SK-N-SH (cell line): ENCODE data around the gene STT3B. TPM values are rescaled to one million over a fixed set of nuclear protein-coding genes. Genes with fewer than 3 reads are reported as not detected.

Source experiments
- CTCF ChIA-PET: fragments of 300-600, 350-600 bp; formaldehyde crosslinking; extraction: SDS; loops from one replicate; lab custom pipeline; 2021; lab: Yijun Ruan, JAX
- POLR2A ChIA-PET: fragments of 350-600 bp; sonication (Branson Sonifier 250); formaldehyde crosslinking; extraction: SDS; loops from one replicate; lab custom pipeline; 2020; ENCODE audit warnings: antibody characterized with exemption, inconsistent platforms; lab: Yijun Ruan, JAX
- DNase-seq: peaks from one replicate; pipeline ENCODE4 v3.0.0; 2012
- H2AFZ ChIP-seq: fragments of 200-600 bp; sonication (generic); 2 replicates; pipeline ENCODE4 v1.8.1; 2016; ENCODE audit warnings: antibody characterized with exemption, mild to moderate bottlenecking, low read depth
- H3F3A ChIP-seq: fragments of 200-600 bp; sonication (generic); replicated peaks from 2 replicates; pipeline ENCODE3; 2016; ENCODE audit warnings: antibody characterized with exemption, mild to moderate bottlenecking; ENCODE audit not compliant: insufficient read depth
- H3K27ac ChIP-seq, 2 experiments: fragments of 200-500 bp in 1 of 2; fragments of 200-600 bp in 1 of 2; sonication (Bioruptor generic) in 1 of 2; sonication (generic), shearing (Covaris generic) in 1 of 2; 2 replicates each; pipeline versions ENCODE4 v1.5.1 to v1.6.1; 2014 to 2016; ENCODE audit warnings: low read depth in 2 of 2, inconsistent platforms in 1 of 2, low read length in 1 of 2, mild to moderate bottlenecking in 1 of 2, mixed read lengths in 1 of 2
- H3K27me3 ChIP-seq: fragments of 200-600 bp; sonication (generic), shearing (Covaris generic); 2 replicates; pipeline ENCODE4 v1.6.1; 2016; ENCODE audit warnings: mixed run types; ENCODE audit not compliant: insufficient read depth
- H3K36me3 ChIP-seq, 2 experiments: fragments of 200-500 bp in 1 of 2; fragments of 200-600 bp in 1 of 2; sonication (Bioruptor generic) in 1 of 2; sonication (generic) in 1 of 2; replicated peaks in 1 of 2; 2 replicates each; pipeline versions ENCODE3 to v1.5.1; 2014 to 2016; ENCODE audit warnings: low read length in 1 of 2, mild to moderate bottlenecking in 1 of 2; ENCODE audit not compliant: insufficient read depth in 2 of 2, control insufficient read depth in 1 of 2
- H3K4me1 ChIP-seq, 2 experiments: fragments of 200-500 bp in 1 of 2; fragments of 200-600 bp in 1 of 2; sonication (Bioruptor generic) in 1 of 2; sonication (generic), shearing (Covaris generic) in 1 of 2; 2 replicates each; pipeline versions ENCODE4 v1.5.1 to v1.6.1; 2014 to 2016; ENCODE audit warnings: low read depth in 1 of 2, low read length in 1 of 2, mixed run types in 1 of 2; ENCODE audit not compliant: insufficient read depth in 2 of 2, control insufficient read depth in 1 of 2
- H3K4me2 ChIP-seq: fragments of 200-600 bp; sonication (generic), shearing (Covaris generic); 2 replicates; pipeline ENCODE4 v1.6.1; 2017; ENCODE audit warnings: mixed run types
- H3K4me3 ChIP-seq, 2 experiments: fragments of 200-500 bp in 1 of 2; fragments of 200-600 bp in 1 of 2; sonication (Bioruptor generic) in 1 of 2; sonication (generic), shearing (Covaris generic) in 1 of 2; 2 replicates each; pipeline versions ENCODE4 v1.5.1 to v1.8.1; 2014 to 2016; ENCODE audit warnings: low read depth in 2 of 2, inconsistent platforms in 1 of 2, low read length in 1 of 2, mild to moderate bottlenecking in 1 of 2, mixed read lengths in 1 of 2, moderate library complexity in 1 of 2
- H3K79me2 ChIP-seq: fragments of 200-600 bp; sonication (generic); 2 replicates; pipeline ENCODE4 v1.8.1; 2017; ENCODE audit warnings: mild to moderate bottlenecking; ENCODE audit not compliant: insufficient read depth
- H3K9ac ChIP-seq: fragments of 200-600 bp; sonication (generic); 2 replicates; pipeline ENCODE4 v1.6.1; 2017; ENCODE audit warnings: mixed run types
- H3K9me2 ChIP-seq: fragments of 200-600 bp; sonication (generic); 2 replicates; pipeline ENCODE4 v1.6.1; 2017; ENCODE audit warnings: mixed run types
- H3K9me3 ChIP-seq: fragments of 200-600 bp; sonication (generic); 2 replicates; pipeline ENCODE4 v1.6.1; 2017; ENCODE audit warnings: mixed run types, mild to moderate bottlenecking, moderate library complexity
- H4K20me1 ChIP-seq: fragments of 200-600 bp; sonication (generic); 2 replicates; pipeline ENCODE4 v1.6.1; 2017; ENCODE audit warnings: mild to moderate bottlenecking, mixed run types; ENCODE audit not compliant: insufficient read depth
- ELF1 ChIP-seq: IDR thresholded peaks from 2 replicates; pipeline ENCODE4 v1.4.0; 2012
- FOSL2 ChIP-seq: IDR thresholded peaks from 2 replicates; pipeline ENCODE4 v1.4.0; 2012; ENCODE audit warnings: low read depth, mild to moderate bottlenecking, moderate library complexity, borderline replicate concordance
- GATA2 ChIP-seq: sonication (generic); formaldehyde crosslinking; IDR thresholded peaks from 2 replicates; pipeline ENCODE4 v1.5.0; 2020; ENCODE audit warnings: mild to moderate bottlenecking, missing genetic modification reagents
- IRF3 ChIP-seq: fragments of 150-350 bp; IDR thresholded peaks from 2 replicates; pipeline ENCODE4 v1.6.1; 2016; ENCODE audit warnings: mild to moderate bottlenecking, low read depth, low read length
- MAX ChIP-seq: IDR thresholded peaks from 2 replicates; pipeline ENCODE4 v1.4.0; 2012; ENCODE audit warnings: low read depth
- MEF2A ChIP-seq: IDR thresholded peaks from 2 replicates; pipeline ENCODE4 v1.4.0; 2012; ENCODE audit warnings: low read depth, borderline replicate concordance
- NFIC ChIP-seq: IDR thresholded peaks from 2 replicates; pipeline ENCODE4 v1.4.0; 2012; ENCODE audit warnings: borderline replicate concordance
- POLR2AphosphoS5 ChIP-seq: IDR thresholded peaks from 2 replicates; pipeline ENCODE4 v1.6.1; 2012; ENCODE audit warnings: low read depth, low read length
- SIN3A ChIP-seq: IDR thresholded peaks from 2 replicates; pipeline ENCODE4 v1.6.1; 2012; ENCODE audit warnings: low read depth, mild to moderate bottlenecking, low read length, moderate library complexity, borderline replicate concordance
- TAF1 ChIP-seq: IDR thresholded peaks from 2 replicates; pipeline ENCODE4 v1.6.1; 2012; ENCODE audit warnings: low read depth, mild to moderate bottlenecking, low read length, moderate library complexity, borderline replicate concordance
- USF1 ChIP-seq: IDR thresholded peaks from 2 replicates; pipeline ENCODE4 v1.4.0; 2012; ENCODE audit warnings: low read depth, borderline replicate concordance
- YY1 ChIP-seq: IDR thresholded peaks from 2 replicates; pipeline ENCODE4 v1.4.0; 2012; ENCODE audit warnings: low read depth, mild to moderate bottlenecking
- WGBS: methylation state at CpG from one replicate; pipeline ENCODE4 v1.1.6; 2017; ENCODE audit warnings: low lambda C conversion rate; 5-methylcytosine and 5-hydroxymethylcytosine counted together
- polyA plus RNA-seq, 3 experiments: library from polyadenylated mRNA; depleted of rRNA; stranded (reverse); fragments of >200 nt; gene quantifications; 2 replicates each; pipeline ENCODE4 v1.2.3, GENCODE V29; 2012
- TF ChIP-seq, protein P1 (sequence below): IDR thresholded peaks from 2 replicates; pipeline ENCODE4 v1.4.0; 2012; ENCODE audit warnings: low read depth, borderline replicate concordance

STT3B gene
- polyA plus RNA-seq, 1 of the 3 experiments (the other 2 are of a cell fraction): 27.9 TPM

GRCh38 chr3:31580645-31581044 is 47.9 kb downstream of the STT3B start:
- peaks cover 20 to 50% of the 10 kb centered on the region in 2 experiments for H3K36me3 ChIP-seq
- peaks cover 13% of the 10 kb centered on the region for H3F3A ChIP-seq
- no peak overlapping the region for H3K27ac ChIP-seq
- ChIA-PET POLR2A (interaction anchor here (1.9 kb wide), 1 partner anchor 48 kb away, joined by 5 read pairs; the partner anchor contains the start of gene STT3B), CTCF (interaction anchor here (1.1 kb wide), 1 partner anchor 18 kb away, joined by 3 read pairs; no protein-coding TSS in a partner anchor)
- H3K27me3 ChIP-seq: no peaks in the 10 kb centered on the region
- no peak overlapping the region for H3K4me2 ChIP-seq
- no peaks in the 10 kb centered on the region for H3K9me2 ChIP-seq
- TF ChIP-seq SIN3A: no peak
- TF ChIP-seq IRF3: no peak
- TF ChIP-seq USF1: no peak
- TF ChIP-seq, all 33 proteins: peak for 0
- Histone ChIP-seq H3K4me3 (no peak overlapping the region), H3K4me1 (no peaks in the 10 kb centered on the region), H3K9me3 (no peaks in the 10 kb centered on the region), H4K20me1 (peaks cover 4% of the 10 kb centered on the region; the same call in 1 of the 2 replicates), H3K9ac (no peak overlapping the region), H2AFZ (no peak overlapping the region), H3K79me2 (peaks cover 92% of the 10 kb centered on the region)
- WGBS: 94% methylated on average over 2 of the region's 2 CpGs
- no peak for DNase-seq

GRCh38 chr3:31581660-31582059 is 48.9 kb downstream of the STT3B start:
- H3K79me2 ChIP-seq: peaks cover 92% of the 10 kb centered on the region
- CTCF ChIA-PET: interaction anchor here (0.8 kb wide), 1 partner anchor 17 kb away, joined by 3 read pairs; no protein-coding TSS in a partner anchor
- no peak overlapping the region for H3K4me2 ChIP-seq
- peaks cover 13% of the 10 kb centered on the region for H3F3A ChIP-seq
- H3K4me1 ChIP-seq: no peaks in the 10 kb centered on the region
- no peak for DNase-seq
- no peak overlapping the region for H2AFZ ChIP-seq
- TF ChIP-seq POLR2AphosphoS5 (no peak), MEF2A (no peak), ELF1 (no peak), MAX (no peak), NFIC (no peak), GATA2 (no peak)
- POLR2A ChIA-PET: interaction anchor here (1.9 kb wide), 1 partner anchor 49 kb away, joined by 5 read pairs; the partner anchor contains the start of gene STT3B
- no peak overlapping the region for H3K9ac ChIP-seq
- H3K27me3 ChIP-seq: no peaks in the 10 kb centered on the region
- 96% methylated on average over 2 of the region's 2 CpGs for WGBS
- H3K27ac ChIP-seq: no peak overlapping the region
- H4K20me1 ChIP-seq: no peaks in the 10 kb centered on the region
- no peaks in the 10 kb centered on the region for H3K9me3 ChIP-seq
- H3K4me3 ChIP-seq: no peak overlapping the region
- H3K36me3 ChIP-seq: peaks cover 20 to 52% of the 10 kb centered on the region in 2 experiments
- H3K9me2 ChIP-seq: no peaks in the 10 kb centered on the region

- no peak for DNase-seq
- peaks cover 6% of the 10 kb centered on the region for H3F3A ChIP-seq
These were observed 56.5 kb downstream of the STT3B start for GRCh38 chr3:31589228-31589627.

More at GRCh38 chr3:31589228-31589627, 56.5 kb downstream of the STT3B start:
- POLR2A ChIA-PET: no interaction called here
- no peaks in the 10 kb centered on the region for H3K9me2 ChIP-seq
- 91% methylated on average over 2 of the region's 2 CpGs for WGBS
- TF ChIP-seq TAF1 (no peak), GATA2 (no peak), ELF1 (no peak), YY1 (no peak), FOSL2 (no peak), IRF3 (no peak)
- TF ChIP-seq, protein P1, sequence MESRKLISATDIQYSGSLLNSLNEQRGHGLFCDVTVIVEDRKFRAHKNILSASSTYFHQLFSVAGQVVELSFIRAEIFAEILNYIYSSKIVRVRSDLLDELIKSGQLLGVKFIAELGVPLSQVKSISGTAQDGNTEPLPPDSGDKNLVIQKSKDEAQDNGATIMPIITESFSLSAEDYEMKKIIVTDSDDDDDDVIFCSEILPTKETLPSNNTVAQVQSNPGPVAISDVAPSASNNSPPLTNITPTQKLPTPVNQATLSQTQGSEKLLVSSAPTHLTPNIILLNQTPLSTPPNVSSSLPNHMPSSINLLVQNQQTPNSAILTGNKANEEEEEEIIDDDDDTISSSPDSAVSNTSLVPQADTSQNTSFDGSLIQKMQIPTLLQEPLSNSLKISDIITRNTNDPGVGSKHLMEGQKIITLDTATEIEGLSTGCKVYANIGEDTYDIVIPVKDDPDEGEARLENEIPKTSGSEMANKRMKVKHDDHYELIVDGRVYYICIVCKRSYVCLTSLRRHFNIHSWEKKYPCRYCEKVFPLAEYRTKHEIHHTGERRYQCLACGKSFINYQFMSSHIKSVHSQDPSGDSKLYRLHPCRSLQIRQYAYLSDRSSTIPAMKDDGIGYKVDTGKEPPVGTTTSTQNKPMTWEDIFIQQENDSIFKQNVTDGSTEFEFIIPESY: no peak
- TF ChIP-seq, all 33 proteins: peak for 0
- H3K4me3 ChIP-seq: no peak overlapping the region
- H3K27ac ChIP-seq: no peak overlapping the region
- H3K4me2 ChIP-seq: no peak overlapping the region
- H3K9me3 ChIP-seq: peaks cover 13% of the 10 kb centered on the region; the same call in 1 of the 2 replicates
- no peaks in the 10 kb centered on the region for H3K4me1 ChIP-seq
- no peak overlapping the region for H3K9ac ChIP-seq
- no peaks in the 10 kb centered on the region for H3K27me3 ChIP-seq
- no peaks in the 10 kb centered on the region for H4K20me1 ChIP-seq
- H3K36me3 ChIP-seq: peaks cover 13 to 66% of the 10 kb centered on the region in 2 experiments
- H3K79me2 ChIP-seq: peaks cover 89% of the 10 kb centered on the region
- CTCF ChIA-PET: no interaction called here
- H2AFZ ChIP-seq: no peak overlapping the region
